Hypothalamus (tissue), 51 donors: ENCODE measurements around the gene RBM20.
"Not testable (repeated sequence)": the region's sequence is repeated elsewhere in the genome, so short reads cannot be mapped to it uniquely, and the experiment has no call there.

Experiments
- DNase-seq, 51 donors: peaks; one replicate each; lab custom pipeline; 2025; lab: John Stamatoyannopoulos, UW

Gene RBM20

DNA sequence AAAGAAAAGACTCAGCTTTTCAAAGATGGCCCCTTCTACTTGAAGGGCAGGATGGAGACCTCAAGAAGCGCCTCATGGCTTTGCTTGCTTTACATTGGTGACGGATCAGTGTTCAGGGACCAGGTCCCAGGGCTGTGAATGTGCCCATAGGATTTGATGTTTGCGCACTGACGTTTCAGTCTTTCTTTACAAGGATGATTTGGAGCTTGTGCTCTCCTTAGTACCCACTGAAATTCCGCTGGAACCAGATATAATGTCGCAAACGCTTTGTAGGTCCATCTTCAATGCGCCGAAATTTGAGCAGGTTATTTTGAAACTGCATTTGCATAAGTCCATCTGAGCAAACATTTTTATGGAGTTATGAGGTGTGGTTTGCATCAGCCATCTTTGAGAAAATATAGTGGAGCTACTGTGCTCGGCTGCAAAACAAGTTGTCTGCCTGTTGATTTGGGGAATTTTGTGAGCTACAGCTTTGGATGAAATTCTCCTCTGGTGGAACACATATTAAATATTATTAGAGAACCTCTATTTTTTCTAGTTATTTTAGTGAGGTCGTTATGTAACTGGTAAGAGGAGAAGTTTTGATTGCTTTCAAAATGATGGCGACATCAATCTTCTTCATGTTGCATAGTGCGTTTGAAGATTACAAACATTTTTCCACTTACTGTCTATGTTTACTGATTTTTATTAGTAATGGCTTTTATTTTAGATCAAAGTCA is 2.4 kb downstream of the RBM20 start:
- no peak for DNase-seq

- no peak for DNase-seq
Measured at GRCh38 chr10:110647136-110647430, 2.9 kb downstream of the RBM20 start.

DNA sequence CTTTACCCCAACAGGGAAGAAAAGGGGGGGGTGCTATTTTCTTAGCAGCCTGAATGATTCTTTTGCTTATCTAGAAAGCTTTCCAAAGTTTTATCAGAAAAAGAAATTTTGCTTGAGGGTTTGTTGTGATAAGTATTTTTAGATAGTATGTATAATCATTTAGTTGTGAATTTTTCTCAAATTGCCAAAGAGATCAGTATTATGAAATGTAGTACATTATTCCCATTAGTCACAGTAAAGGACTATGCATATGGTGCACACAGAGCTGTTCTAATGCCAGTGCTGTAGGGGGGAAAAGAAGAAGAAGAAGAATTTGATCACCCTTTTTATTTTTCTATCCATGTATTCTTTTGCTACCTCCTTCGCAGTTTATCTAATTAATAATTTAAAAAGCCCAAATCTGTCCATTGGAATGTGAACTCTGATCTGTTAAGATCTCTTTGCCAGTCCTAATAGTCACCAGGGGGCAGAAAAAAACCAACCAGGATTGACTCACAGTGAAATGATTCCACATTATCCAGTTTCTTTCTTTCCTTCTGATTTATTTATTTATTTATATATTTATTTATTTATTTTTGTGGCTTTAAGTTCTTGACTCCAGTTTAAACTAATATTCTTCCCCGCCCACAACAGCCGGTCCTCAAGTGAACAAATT is 4.7 kb downstream of the RBM20 start:
- DNase-seq = no peak

DNA sequence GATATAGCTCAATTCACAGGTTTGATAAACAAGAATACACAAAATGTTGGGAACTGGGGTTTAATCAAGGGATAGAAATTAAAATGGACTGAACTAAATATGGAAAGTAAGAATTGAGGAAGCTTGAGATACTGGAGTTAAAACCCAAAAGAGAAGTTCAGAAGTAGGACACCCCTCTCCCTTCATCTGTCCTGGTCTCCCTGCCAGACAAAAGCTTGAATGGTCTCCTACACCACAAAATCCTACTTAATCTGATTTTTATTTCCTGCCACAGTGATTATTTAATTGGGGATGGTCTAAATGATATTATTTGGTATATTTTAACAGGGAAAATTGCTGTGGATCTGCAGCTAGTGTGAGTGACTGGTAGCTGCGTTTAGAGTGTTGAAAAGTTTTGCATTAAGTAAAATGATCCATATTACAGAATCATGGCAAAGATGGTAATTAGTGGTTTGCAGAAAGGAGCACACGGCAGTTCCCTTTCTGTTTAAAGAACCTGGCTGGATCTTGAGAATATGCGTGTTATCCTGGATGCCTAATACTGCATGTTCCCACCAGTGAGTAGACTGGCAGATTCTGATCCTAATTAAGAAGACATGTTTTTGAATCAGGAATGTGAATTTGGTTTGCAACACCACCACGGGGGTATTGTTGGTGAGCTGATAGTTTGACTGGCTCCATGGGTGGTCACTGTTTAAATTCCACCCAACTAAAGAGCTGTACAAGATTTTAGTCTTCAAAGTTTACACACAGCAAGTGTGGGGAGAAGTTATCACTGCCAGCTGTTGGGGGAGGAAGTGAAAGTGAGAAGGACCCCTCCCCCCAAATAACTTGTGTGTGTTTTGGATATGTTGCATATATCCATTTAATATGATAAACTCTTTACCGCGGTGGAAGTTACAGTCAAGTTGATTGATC is 5.5 kb downstream of the RBM20 start:
- DNase-seq = no peak

- DNase-seq = no peak
Measured at GRCh38 chr10:110650265-110650668, 6.1 kb downstream of the RBM20 start.

DNA sequence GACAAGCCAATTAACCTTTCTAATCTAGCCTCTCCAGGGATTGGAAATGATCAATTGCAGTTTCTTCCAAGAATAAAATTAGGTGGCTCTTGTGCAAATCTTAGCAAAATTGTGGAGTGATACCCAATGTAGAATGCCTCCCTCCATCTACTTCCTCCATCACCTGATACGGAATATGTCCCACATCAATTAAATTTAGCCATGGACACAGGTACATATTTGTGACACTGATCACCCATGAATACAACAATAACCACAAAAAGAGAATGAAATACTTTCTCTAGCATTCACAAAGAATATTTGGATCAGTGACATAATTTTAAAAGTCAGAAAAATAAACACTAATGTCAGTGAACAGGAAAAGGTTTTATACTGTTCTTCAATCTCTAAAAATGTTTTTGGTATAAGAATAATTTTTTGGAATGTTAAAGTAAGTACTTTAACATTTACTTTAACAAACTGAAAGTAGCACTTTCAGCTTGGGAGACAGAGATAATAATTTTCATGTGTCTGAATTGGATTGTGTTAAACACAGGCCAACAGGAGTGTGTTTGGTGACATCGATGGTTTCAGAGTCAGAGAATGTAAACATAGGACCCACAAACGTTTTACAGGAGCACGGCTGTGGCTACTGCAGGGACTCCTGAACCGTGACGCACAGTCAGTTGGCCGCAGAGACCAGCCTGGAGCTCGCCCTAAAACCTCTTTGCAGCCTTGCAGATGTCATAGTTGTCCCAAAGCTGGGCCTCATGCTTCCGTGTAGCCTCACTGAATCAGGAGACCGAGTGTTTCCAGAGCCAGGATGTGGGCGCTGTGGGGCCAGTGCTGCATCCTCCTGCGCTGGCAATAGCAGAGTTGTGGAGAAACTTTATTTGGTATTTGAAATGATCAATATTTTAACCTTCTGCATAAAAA is 7.2 kb downstream of the RBM20 start:
- DNase-seq = no peak

DNA sequence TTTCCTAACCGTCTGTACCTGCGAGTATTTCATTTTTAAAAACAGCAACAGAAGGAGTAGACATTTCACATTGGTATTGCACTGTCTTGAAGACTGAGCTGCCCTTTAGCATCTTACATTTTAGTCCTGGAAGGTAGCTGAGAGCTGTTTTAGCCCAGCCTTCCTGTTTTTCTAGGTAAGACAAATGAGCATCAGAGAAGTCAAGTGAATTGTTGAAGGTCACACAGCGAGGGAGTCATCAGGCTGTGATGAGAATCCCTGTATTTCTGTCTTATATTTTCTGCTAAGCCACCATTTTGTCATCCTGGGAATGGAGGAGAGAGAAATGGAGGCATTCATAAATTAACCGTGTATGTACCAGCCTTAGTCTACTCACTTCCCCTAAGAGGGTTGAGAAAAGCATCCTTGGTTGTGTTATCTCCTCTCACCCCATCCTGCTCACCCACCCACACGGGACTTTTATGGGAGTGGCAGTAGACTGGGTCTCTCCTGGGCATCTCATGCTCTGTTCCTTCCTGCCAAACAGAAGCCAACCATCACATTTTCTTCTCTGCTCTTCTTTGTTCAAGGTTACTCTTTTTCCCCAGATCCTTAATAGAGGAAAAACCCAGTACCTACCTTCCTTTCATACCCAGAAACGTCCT is 8.5 kb downstream of the RBM20 start:
- no peak for DNase-seq

DNA sequence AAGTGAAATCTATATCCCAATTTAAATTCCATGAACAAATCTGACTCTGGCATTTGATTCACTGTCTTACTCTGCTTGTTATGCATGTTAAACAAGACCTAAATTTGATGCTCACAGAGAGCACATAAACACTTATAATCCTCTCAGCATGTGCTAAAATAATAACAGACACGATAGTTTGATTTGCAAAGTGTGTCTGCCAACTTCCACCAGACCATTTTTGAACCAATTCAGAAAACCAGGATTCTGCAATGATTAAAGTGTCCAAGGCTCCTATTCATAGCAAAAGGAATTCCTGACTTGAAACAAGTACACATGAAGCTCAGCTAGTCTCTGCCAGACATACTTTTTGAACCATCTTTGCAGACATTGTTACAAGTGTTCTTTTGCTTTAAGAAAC is 11.2 kb downstream of the RBM20 start:
- no peak for DNase-seq

DNA sequence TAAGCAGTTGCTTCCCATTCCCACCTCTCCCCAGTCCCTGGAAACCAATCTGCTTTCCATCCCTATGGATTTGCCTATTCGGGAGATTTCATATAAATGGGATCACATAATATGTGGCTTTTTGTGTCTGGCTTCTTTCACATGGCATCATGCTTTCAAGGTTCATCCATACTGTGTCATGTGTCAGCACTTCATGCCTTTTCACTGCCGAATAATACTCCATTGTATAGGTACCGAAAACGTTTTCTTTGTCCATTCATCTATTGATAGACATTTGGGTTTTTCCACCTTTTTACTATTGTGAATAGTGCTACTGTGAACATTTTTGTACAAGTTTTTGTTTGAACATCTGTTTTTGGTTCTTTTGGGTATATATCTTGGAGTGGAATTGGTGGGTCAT is 12.5 kb downstream of the RBM20 start:
- DNase-seq = no peak

- DNase-seq = no peak
Measured at GRCh38 chr10:110657973-110658691, 14.0 kb downstream of the RBM20 start.

DNA sequence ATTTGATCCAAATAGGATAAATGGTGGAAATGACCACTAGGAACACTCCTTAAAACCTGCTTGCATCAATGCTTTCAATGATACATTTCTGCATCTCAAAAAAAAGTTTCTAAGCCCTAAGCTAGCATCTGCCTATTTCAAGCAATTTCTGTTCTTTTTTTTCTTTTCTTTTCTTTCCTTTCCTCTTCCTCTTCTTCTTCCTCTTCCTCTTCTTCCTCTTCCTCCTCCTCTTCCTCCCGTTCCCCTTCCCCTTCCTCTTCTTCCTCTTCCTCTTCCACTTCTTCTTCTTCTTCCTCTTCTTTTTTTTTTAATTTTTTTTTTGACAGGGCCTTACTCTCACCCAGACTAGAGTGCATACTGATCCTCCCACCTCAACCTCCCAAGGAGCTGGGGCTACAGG is 15.4 kb downstream of the RBM20 start:
- DNase-seq = no peak

DNA sequence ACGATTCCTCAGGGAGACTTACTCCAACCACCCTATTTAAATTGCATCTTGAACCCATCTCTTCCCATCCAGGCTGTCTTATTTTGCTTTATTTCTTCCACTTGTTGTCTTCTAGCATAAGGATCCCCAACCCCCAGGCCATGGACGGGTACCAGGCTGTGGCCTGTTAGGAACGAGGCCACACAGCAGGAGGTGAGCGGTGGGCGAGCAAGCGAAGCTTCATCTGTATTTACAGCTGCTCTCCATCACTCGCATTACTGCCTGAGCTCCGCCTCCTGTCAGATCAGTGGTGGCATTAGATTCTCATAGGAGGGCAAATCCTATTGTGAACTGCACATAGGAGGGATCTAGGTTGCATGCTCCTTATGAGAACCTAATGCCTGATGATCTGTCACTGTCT is 16.2 kb downstream of the RBM20 start:
- not testable (repeated sequence) for DNase-seq

DNA sequence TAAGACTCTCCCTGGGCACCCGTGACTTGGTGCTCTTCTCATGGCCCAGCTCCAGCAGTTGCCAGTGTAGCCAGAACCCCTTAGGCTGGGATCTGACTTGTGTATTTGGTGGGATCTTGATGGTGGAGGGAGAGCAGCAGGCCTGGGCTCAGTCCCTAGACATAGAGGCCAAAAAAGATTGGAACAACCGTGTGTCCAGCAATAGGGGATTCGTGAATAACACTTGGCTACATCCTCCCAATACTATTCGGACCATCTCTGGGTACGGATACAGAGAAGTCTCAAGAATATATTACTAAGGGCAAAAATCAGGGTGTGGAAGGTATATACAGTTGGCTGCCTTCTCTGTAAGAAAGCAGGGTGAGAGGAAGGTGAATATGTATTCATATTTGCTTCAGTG is 17.2 kb downstream of the RBM20 start:
- no peak for DNase-seq

GRCh38 chr10:110664483-110665420 is 20.6 kb downstream of the RBM20 start:
- peak in 1 of 51 donors; percentile 1 for DNase-seq

- DNase-seq = not testable (repeated sequence)
Measured at GRCh38 chr10:110666259-110666658, 22.1 kb downstream of the RBM20 start.

- no peak for DNase-seq
Measured at GRCh38 chr10:110666673-110667072, 22.5 kb downstream of the RBM20 start.

- DNase-seq = no peak
Measured at GRCh38 chr10:110667620-110668343, 23.6 kb downstream of the RBM20 start.

- DNase-seq = no peak
Measured at GRCh38 chr10:110668443-110668842, 24.3 kb downstream of the RBM20 start.
